ENCODE results near the gene ACY1. TPM values are rescaled to one million over a fixed set of nuclear protein-coding genes. Genes with fewer than 3 reads are reported as not detected.
A peak's percentile ranks its signal among the peaks of the same experiment; 100 is the strongest.
"Not testable (repeated sequence)": the region's sequence is repeated elsewhere in the genome, so short reads cannot be mapped to it uniquely, and the experiment has no call there.

Gene ACY1
- total and polyA plus RNA-seq, 2 of the 13 experiments (the other 11 are each of a cell fraction or from before 2014, with no cell fraction given) = 113 to 162 TPM

- Histone ChIP-seq H3K27ac (ENCODE audit: extremely low read length, insufficient read depth, low read length) (peak overlapping the region; percentile 27), H3K4me1 (ENCODE audit: insufficient read depth, low read length) (peaks cover 53% of the 10 kb centered on the region), H3K79me2 (ENCODE audit: insufficient read depth, low read length) (peaks cover 22% of the 10 kb centered on the region), H3K36me3 (replicated peaks in 1 of 2; ENCODE audit: control insufficient read depth in 1 of 2, insufficient read depth in 2 of 2, low read length in 2 of 2) (peaks cover 9 to 18% of the 10 kb centered on the region in 2 experiments)
- FAIRE-seq; H3K4me2 ChIP-seq (ENCODE audit: low read depth, low read length); intact Hi-C loops (cut with micrococcal nuclease; ENCODE audit: unreplicated experiment); BruUV-seq (replicated peaks); H3K9me3 ChIP-seq (ENCODE audit: low read length); H3K4me3 ChIP-seq (replicated peaks in 1 of 3; ENCODE audit: insufficient read depth in 1 of 3, low read depth in 2 of 3, low read length in 3 of 3); DNase-seq (ENCODE audit: low spot score); CTCF ChIA-PET (ENCODE audit: low intra/inter-chr PET ratio, low total read pairs); H2AFZ ChIP-seq (ENCODE audit: low read length); H3K27me3 ChIP-seq (ENCODE audit: control insufficient read depth in 1 of 2, insufficient read depth in 2 of 2, low read length in 2 of 2); ATAC-seq; H3K9ac ChIP-seq (ENCODE audit: insufficient read depth, low read depth, low read length); in situ Hi-C loops (cut with HindIII; ENCODE audit: extremely low pct_ligation_motif_present, low pct_unique_long_range_greater_than_20kb); H4K20me1 ChIP-seq (ENCODE audit: insufficient read depth, low read length): not testable (repeated sequence)
- TF ChIP-seq AGO1 (IDR thresholded peaks at IDR 0.05; ENCODE audit: low read depth, low read length, poor library complexity, severe bottlenecking) = peak; percentile 27
- peak; percentile 49; the same call in 1 of the 2 replicates for TF ChIP-seq RBFOX2 (IDR thresholded peaks at IDR 0.05; ENCODE audit: low read depth, low read length)
- TF ChIP-seq AGO2 (optimal IDR thresholded peaks at IDR 0.05; ENCODE audit: low read depth, low read length) = peak; percentile 62
- TF ChIP-seq ZBTB33 (CRISPR knock-in tag; IDR thresholded peaks at IDR 0.05) = 0 out of 2 replicates have a peak, but pooled peaks have one; percentile 14
- POLR2A ChIA-PET = interaction anchor here (2.0 to 7.1 kb wide), 5 partner anchors 7 to 164 kb away, joined by 4 to 187 read pairs (median 28); partner anchors contain the start of genes ABHD14A, ABHD14B, ACY1 and PARP3
- WGBS (ENCODE audit: low lambda C conversion rate) = 98% methylated on average over 14 of the region's 38 CpGs
Measured at GRCh38 chr3:51990501-51990971, 7.2 kb downstream of the ACY1 start.

Measured in HepG2 (cell line).